ENCODE results near the gene RNF11.

Gene RNF11

GRCh38 chr1:51289676-51290488 lies 53.8 kb downstream of the RNF11 start:
- Mint-ChIP-seq H3K4me1 (ENCODE audit: low read depth) (no peaks in the 10 kb centered on the region), H3K27ac (no peak overlapping the region), H3K4me3 (no peak overlapping the region), H3K36me3 (no peaks in the 10 kb centered on the region), H3K27me3 (no peaks in the 10 kb centered on the region), H3K9me3 (ENCODE audit: low read depth) (no peaks in the 10 kb centered on the region)

- Mint-ChIP-seq H3K9me3 (ENCODE audit: low read depth) (no peaks in the 10 kb centered on the region), H3K4me3 (no peak overlapping the region), H3K36me3 (no peaks in the 10 kb centered on the region), H3K27me3 (no peaks in the 10 kb centered on the region), H3K27ac (no peak overlapping the region), H3K4me1 (ENCODE audit: low read depth) (no peaks in the 10 kb centered on the region)
These were observed 54.4 kb downstream of the RNF11 start for GRCh38 chr1:51290489-51290847.

- Mint-ChIP-seq H3K4me3 (no peak overlapping the region), H3K27ac (no peak overlapping the region), H3K27me3 (no peaks in the 10 kb centered on the region), H3K36me3 (no peaks in the 10 kb centered on the region), H3K9me3 (ENCODE audit: low read depth) (no peaks in the 10 kb centered on the region), H3K4me1 (ENCODE audit: low read depth) (peaks cover 10% of the 10 kb centered on the region)
These were observed 57.9 kb downstream of the RNF11 start for GRCh38 chr1:51293898-51294515.

GRCh38 chr1:51294566-51295184 lies 58.6 kb downstream of the RNF11 start:
- Mint-ChIP-seq H3K27me3 (no peaks in the 10 kb centered on the region), H3K4me3 (no peak overlapping the region), H3K9me3 (ENCODE audit: low read depth) (no peaks in the 10 kb centered on the region), H3K36me3 (no peaks in the 10 kb centered on the region), H3K4me1 (ENCODE audit: low read depth) (peaks cover 10% of the 10 kb centered on the region), H3K27ac (no peak overlapping the region)

- Mint-ChIP-seq H3K4me3 (peak overlapping the region; percentile 5), H3K27me3 (no peaks in the 10 kb centered on the region), H3K27ac (no peak overlapping the region), H3K4me1 (ENCODE audit: low read depth) (peaks cover 10% of the 10 kb centered on the region), H3K36me3 (no peaks in the 10 kb centered on the region), H3K9me3 (ENCODE audit: low read depth) (no peaks in the 10 kb centered on the region)
These were observed 59.9 kb downstream of the RNF11 start for GRCh38 chr1:51295926-51296325.

GRCh38 chr1:51296383-51297357 lies 60.6 kb downstream of the RNF11 start:
- peak overlapping the region; percentile 81 for H3K4me3 Mint-ChIP-seq
- H3K27me3 Mint-ChIP-seq = no peaks in the 10 kb centered on the region
- peaks cover 10% of the 10 kb centered on the region for H3K4me1 Mint-ChIP-seq (ENCODE audit: low read depth)
- H3K9me3 Mint-ChIP-seq (ENCODE audit: low read depth) = no peaks in the 10 kb centered on the region
- H3K36me3 Mint-ChIP-seq = no peaks in the 10 kb centered on the region
- H3K27ac Mint-ChIP-seq = no peak overlapping the region

GRCh38 chr1:51297401-51298321 lies 61.6 kb downstream of the RNF11 start:
- peak overlapping the region; percentile 81 for H3K4me3 Mint-ChIP-seq
- no peaks in the 10 kb centered on the region for H3K9me3 Mint-ChIP-seq (ENCODE audit: low read depth)
- no peaks in the 10 kb centered on the region for H3K27me3 Mint-ChIP-seq
- no peaks in the 10 kb centered on the region for H3K36me3 Mint-ChIP-seq
- peaks cover 10% of the 10 kb centered on the region for H3K4me1 Mint-ChIP-seq (ENCODE audit: low read depth)
- H3K27ac Mint-ChIP-seq = peak overlapping the region; percentile 54

- H3K27ac Mint-ChIP-seq = no peak overlapping the region
- no peaks in the 10 kb centered on the region for H3K36me3 Mint-ChIP-seq
- peak overlapping the region; percentile 81 for H3K4me3 Mint-ChIP-seq
- peaks cover 10% of the 10 kb centered on the region for H3K4me1 Mint-ChIP-seq (ENCODE audit: low read depth)
- no peaks in the 10 kb centered on the region for H3K27me3 Mint-ChIP-seq
- no peaks in the 10 kb centered on the region for H3K9me3 Mint-ChIP-seq (ENCODE audit: low read depth)
These were observed 62.2 kb downstream of the RNF11 start for GRCh38 chr1:51298322-51298705.

GRCh38 chr1:51299185-51299885 lies 63.3 kb downstream of the RNF11 start:
- Mint-ChIP-seq H3K27me3 (no peaks in the 10 kb centered on the region), H3K4me3 (no peak overlapping the region), H3K9me3 (ENCODE audit: low read depth) (no peaks in the 10 kb centered on the region), H3K36me3 (no peaks in the 10 kb centered on the region), H3K27ac (no peak overlapping the region), H3K4me1 (ENCODE audit: low read depth) (peaks cover 12% of the 10 kb centered on the region)

GRCh38 chr1:51299981-51300670 lies 64.1 kb downstream of the RNF11 start:
- Mint-ChIP-seq H3K9me3 (ENCODE audit: low read depth) (no peaks in the 10 kb centered on the region), H3K27ac (no peak overlapping the region), H3K36me3 (no peaks in the 10 kb centered on the region), H3K4me1 (ENCODE audit: low read depth) (peaks cover 12% of the 10 kb centered on the region), H3K27me3 (no peaks in the 10 kb centered on the region), H3K4me3 (no peak overlapping the region)

- Mint-ChIP-seq H3K27ac (no peak overlapping the region), H3K4me1 (ENCODE audit: low read depth) (peaks cover 12% of the 10 kb centered on the region), H3K36me3 (no peaks in the 10 kb centered on the region), H3K27me3 (no peaks in the 10 kb centered on the region), H3K4me3 (no peak overlapping the region), H3K9me3 (ENCODE audit: low read depth) (no peaks in the 10 kb centered on the region)
These were observed 65.2 kb downstream of the RNF11 start for GRCh38 chr1:51301152-51301843.

GRCh38 chr1:51301844-51302162 lies 65.7 kb downstream of the RNF11 start:
- no peak overlapping the region for H3K4me3 Mint-ChIP-seq
- H3K9me3 Mint-ChIP-seq (ENCODE audit: low read depth) = no peaks in the 10 kb centered on the region
- H3K27me3 Mint-ChIP-seq = no peaks in the 10 kb centered on the region
- H3K36me3 Mint-ChIP-seq = no peaks in the 10 kb centered on the region
- peaks cover 11% of the 10 kb centered on the region for H3K4me1 Mint-ChIP-seq (ENCODE audit: low read depth)
- no peak overlapping the region for H3K27ac Mint-ChIP-seq

- Mint-ChIP-seq H3K9me3 (ENCODE audit: low read depth) (no peaks in the 10 kb centered on the region), H3K27me3 (no peaks in the 10 kb centered on the region), H3K27ac (no peak overlapping the region)
These were observed 66.2 kb downstream of the RNF11 start for GRCh38 chr1:51302270-51302669.

More at GRCh38 chr1:51302270-51302669, 66.2 kb downstream of the RNF11 start:
- no peaks in the 10 kb centered on the region for H3K36me3 Mint-ChIP-seq
- H3K4me1 Mint-ChIP-seq (ENCODE audit: low read depth) = peaks cover 11% of the 10 kb centered on the region
- no peak overlapping the region for H3K4me3 Mint-ChIP-seq
